Gastroesophageal sphincter (tissue), 4 donors: Measurements from ENCODE around the gene MYOZ3. TPM values are rescaled to one million over a fixed set of nuclear protein-coding genes. Genes with fewer than 3 reads are reported as not detected.

Experiments
- ATAC-seq: fragments of 150-250 bp; one replicate; pipeline ENCODE4 v1.9.1; 2016; ENCODE audit warnings: mild to moderate bottlenecking, moderate library complexity
- H3K27ac ChIP-seq, 4 donors: fragments of 200-600 bp; sonication (generic) in 3 of 4; 1 replicate in 3 of 4; 2 replicates in 1 of 4; pipeline ENCODE4 v1.5.1; 2016 to 2019
- H3K27me3 ChIP-seq: fragments of 200-600 bp; sonication (generic); one replicate; pipeline ENCODE4 v1.5.1; 2019
- H3K36me3 ChIP-seq, 2 donors: fragments of 200-600 bp; sonication (generic); one replicate each; pipeline ENCODE4 v1.5.1; 2019; ENCODE audit warnings: control low read depth in 1 of 2
- H3K4me1 ChIP-seq, 3 donors: fragments of 200-600 bp; sonication (generic); 1 replicate in 2 of 3; 2 replicates in 1 of 3; pipeline ENCODE4 v1.5.1; 2016 to 2019; ENCODE audit warnings: control low read depth in 2 of 3
- H3K4me3 ChIP-seq, 2 donors: fragments of 200-600 bp; sonication (generic); one replicate each; pipeline ENCODE4 v1.5.1; 2019; ENCODE audit warnings: mild to moderate bottlenecking in 1 of 2, moderate library complexity in 1 of 2
- H3K9me3 ChIP-seq, 3 donors: fragments of 200-600 bp; sonication (generic); one replicate each; pipeline ENCODE4 v1.5.1; 2017 to 2019; ENCODE audit warnings: control low read depth in 2 of 3
- CTCF ChIP-seq, 4 experiments: fragments of 200-600 bp in 2 of 4; fragments of 450-650 bp in 2 of 4; sonication (generic) in 1 of 4; IDR thresholded peaks; one replicate each; pipeline ENCODE4 v1.5.1; 2017 to 2019; ENCODE audit warnings: antibody characterized with exemption in 4 of 4, mild to moderate bottlenecking in 2 of 4, moderate library complexity in 2 of 4
- EP300 ChIP-seq: sonication (generic); formaldehyde crosslinking; IDR thresholded peaks from one replicate; pipeline ENCODE4 v1.6.1; 2017; ENCODE audit warnings: antibody characterized with exemption, mild to moderate bottlenecking
- POLR2A ChIP-seq, 2 donors: fragments of 450-650 bp; IDR thresholded peaks; one replicate each; pipeline ENCODE4 v1.6.1; 2017; ENCODE audit warnings: antibody characterized with exemption in 2 of 2, mild to moderate bottlenecking in 2 of 2, moderate library complexity in 1 of 2
- POLR2AphosphoS5 ChIP-seq: sonication (generic); formaldehyde crosslinking; IDR thresholded peaks from one replicate; pipeline ENCODE4 v1.6.1; 2017; ENCODE audit warnings: antibody characterized with exemption
- WGBS, 2 donors: methylation state at CpG; one replicate each; pipeline ENCODE4 v1.1.5; 2018; ENCODE audit warnings: low coverage in 1 of 2; 5-methylcytosine and 5-hydroxymethylcytosine counted together
- total RNA-seq, 4 donors: library from RNA; depleted of rRNA; stranded (reverse); fragments of >200 nt; gene quantifications; one replicate each; pipeline ENCODE4 v1.1.0, GENCODE V29; 2016

The MYOZ3 gene
- total RNA-seq, 4 donors from 2014 or later: 0.13 to 0.62 (median 0.22) TPM; not detected in 1

DNA sequence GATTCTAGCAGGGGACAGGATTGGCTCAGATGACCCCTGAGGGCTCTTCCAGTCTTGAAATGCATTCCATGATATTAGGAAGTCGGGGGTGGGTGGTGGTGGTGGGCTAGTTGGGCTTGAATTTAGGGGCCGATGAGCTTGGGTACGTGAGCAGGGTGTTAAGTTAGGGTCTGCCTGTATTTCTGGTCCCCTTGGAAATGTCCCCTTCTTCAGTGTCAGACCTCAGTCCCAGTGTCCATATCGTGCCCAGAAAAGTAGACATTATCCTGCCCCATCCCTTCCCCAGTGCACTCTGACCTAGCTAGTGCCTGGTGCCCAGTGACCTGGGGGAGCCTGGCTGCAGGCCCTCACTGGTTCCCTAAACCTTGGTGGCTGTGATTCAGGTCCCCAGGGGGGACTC is 2.9 kb upstream of the MYOZ3 start:
- peaks cover 0 to 71% (median 23%) of the 10 kb centered on the region in 3 donors for H3K4me1 ChIP-seq
- H3K27ac ChIP-seq: peak overlapping the region in 3 of 4 donors; percentile 76 to 77 (median 77)
- H3K9me3 ChIP-seq: no peaks in the 10 kb centered on the region
- peaks cover 0 to under 1% of the 10 kb centered on the region in 2 donors for H3K36me3 ChIP-seq
- TF ChIP-seq CTCF (IDR thresholded peaks at IDR 0.05) (no peak), POLR2A (IDR thresholded peaks at IDR 0.05) (no peak), EP300 (no peak), POLR2AphosphoS5 (no peak)
- no peak for ATAC-seq
- no peaks in the 10 kb centered on the region for H3K27me3 ChIP-seq
- 100% methylated on average over 1 to 2 of the region's 4 CpGs for WGBS, 2 donors
- no peak overlapping the region for H3K4me3 ChIP-seq

DNA sequence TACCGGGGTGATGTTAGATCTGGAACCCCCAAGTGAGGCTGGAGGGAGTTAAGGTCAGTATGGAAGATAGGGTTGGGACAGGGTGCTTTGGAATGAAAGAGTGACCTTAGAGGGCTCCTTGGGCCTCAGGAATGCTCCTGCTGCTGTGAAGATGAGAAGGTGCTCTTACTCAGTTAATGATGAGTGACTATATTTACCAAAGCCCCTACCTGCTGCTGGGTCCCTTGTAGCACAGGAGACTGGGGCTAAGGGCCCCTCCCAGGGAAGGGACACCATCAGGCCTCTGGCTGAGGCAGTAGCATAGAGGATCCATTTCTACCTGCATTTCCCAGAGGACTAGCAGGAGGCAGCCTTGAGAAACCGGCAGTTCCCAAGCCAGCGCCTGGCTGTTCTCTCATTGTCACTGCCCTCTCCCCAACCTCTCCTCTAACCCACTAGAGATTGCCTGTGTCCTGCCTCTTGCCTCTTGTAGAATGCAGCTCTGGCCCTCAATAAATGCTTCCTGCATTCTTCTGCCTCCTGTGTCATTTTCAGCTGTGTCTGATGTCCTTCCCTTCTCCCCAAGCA is 2.3 kb upstream of the MYOZ3 start:
- Histone ChIP-seq H3K36me3 (no peaks in the 10 kb centered on the region), H3K9me3 (no peaks in the 10 kb centered on the region), H3K27me3 (no peaks in the 10 kb centered on the region), H3K27ac (peak overlapping the region in 2 of 4 donors; percentile 76 to 77), H3K4me1 (peaks cover 0 to 64% (median 23%) of the 10 kb centered on the region in 3 donors), H3K4me3 (no peak overlapping the region)
- no peak for TF ChIP-seq EP300
- TF ChIP-seq POLR2A (IDR thresholded peaks at IDR 0.05): no peak
- TF ChIP-seq CTCF (IDR thresholded peaks at IDR 0.05): no peak
- no peak for TF ChIP-seq POLR2AphosphoS5
- no peak for ATAC-seq
- WGBS, 2 donors: 46 to 90% methylated on average over 3 of the region's 3 CpGs

GRCh38 chr5:150659360-150660107 is 1.5 kb upstream of the MYOZ3 start:
- H3K4me1 ChIP-seq: peaks cover 0 to 62% (median 23%) of the 10 kb centered on the region in 3 donors
- no peaks in the 10 kb centered on the region for H3K36me3 ChIP-seq
- H3K27ac ChIP-seq: peak overlapping the region in 2 of 4 donors; percentile 41 to 58
- H3K4me3 ChIP-seq: no peak overlapping the region
- WGBS, 2 donors: 79% methylated on average over 3 of the region's 11 CpGs; no CpG with 5 or more reads in 1 of the 2 donors
- TF ChIP-seq POLR2AphosphoS5: no peak
- no peak for TF ChIP-seq CTCF (IDR thresholded peaks at IDR 0.05)
- no peak for TF ChIP-seq POLR2A (IDR thresholded peaks at IDR 0.05)
- TF ChIP-seq EP300: no peak
- H3K27me3 ChIP-seq: no peaks in the 10 kb centered on the region
- no peaks in the 10 kb centered on the region for H3K9me3 ChIP-seq
- no peak for ATAC-seq

DNA sequence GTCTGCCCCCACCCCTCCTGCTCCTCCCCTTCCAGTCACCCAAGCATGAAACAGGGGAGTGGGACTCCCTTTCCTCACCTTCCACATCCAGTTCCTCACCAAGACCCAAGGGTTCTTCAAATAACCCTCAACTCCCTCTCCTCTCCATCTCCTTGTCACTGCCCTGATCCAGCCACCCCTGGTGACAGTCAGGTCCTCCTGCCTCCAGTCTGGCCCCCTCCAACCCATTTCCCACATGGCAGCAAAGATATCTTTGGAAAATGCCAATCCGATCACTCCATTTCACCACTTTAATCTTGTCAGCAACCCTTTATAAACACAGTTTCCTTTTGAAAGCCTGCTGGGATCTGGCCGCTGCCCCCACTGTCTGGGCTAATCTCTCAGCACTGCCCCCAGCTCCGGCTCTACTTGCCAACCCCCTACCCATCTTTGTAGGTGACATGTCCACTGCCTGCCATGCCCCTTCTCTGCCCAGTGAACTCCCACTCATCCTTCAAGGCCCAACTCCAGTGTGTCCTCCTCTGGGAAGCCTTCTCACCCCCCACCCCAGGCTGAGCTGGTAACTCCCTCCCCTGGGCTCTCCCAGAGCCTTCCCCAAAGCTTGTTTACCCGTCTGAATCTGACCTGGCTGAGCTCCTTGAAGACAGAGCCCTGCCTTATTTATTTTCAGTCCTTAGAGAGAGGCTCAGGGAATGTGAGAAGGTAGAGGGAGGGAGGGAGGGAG is 781 bp upstream of the MYOZ3 start:
- no peaks in the 10 kb centered on the region for H3K36me3 ChIP-seq
- H3K4me1 ChIP-seq: peaks cover 0 to 60% (median 23%) of the 10 kb centered on the region in 3 donors
- 63 to 66% methylated on average over 1 to 3 of the region's 4 CpGs for WGBS, 2 donors
- H3K27me3 ChIP-seq: no peaks in the 10 kb centered on the region
- H3K27ac ChIP-seq: peak overlapping the region in 3 of 4 donors; percentile 33 to 58 (median 57)
- no peak for TF ChIP-seq EP300
- ATAC-seq: no peak
- no peak overlapping the region for H3K4me3 ChIP-seq
- no peaks in the 10 kb centered on the region for H3K9me3 ChIP-seq

DNA sequence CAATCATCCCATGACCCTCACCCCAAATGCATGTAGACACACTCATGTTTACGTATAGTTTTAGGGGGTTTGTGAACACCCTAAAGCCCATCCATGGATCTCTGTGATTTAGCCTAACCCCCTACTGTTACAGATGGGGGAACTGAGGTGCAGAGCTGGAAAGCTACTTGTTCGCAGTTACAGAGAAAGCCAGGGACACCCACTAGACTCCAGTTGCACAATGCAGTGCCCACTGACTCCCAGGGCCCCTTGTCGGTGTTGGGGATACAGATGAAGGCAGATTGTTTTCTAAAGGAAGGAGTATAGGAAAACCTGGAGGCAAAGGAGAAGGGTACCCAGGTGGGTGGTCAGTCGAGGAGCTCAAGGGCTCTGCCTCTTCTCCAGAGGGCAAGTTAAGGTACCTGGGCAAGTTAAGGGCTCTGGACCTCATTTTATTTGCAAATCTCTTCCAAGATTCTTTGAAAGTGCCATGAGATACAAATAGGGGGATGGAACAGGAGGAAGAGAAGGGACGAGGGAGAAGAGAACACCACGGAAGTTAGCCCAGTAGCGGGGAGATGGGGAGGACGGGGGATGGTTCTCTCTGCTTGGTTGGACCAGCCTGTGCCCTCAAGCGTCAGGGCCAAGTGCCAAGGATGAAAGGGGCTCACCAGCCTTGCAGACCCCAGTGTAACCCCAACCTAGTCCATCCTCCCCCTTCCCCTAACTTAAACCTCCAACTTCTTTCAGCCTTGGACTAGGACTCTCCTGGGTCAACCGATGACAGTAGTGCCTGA is 958 bp downstream of the MYOZ3 start:
- Histone ChIP-seq H3K36me3 (no peaks in the 10 kb centered on the region), H3K9me3 (no peaks in the 10 kb centered on the region), H3K27ac (no peak overlapping the region), H3K27me3 (no peaks in the 10 kb centered on the region), H3K4me3 (no peak overlapping the region), H3K4me1 (peaks cover 0 to 43% (median 15%) of the 10 kb centered on the region in 3 donors)
- ATAC-seq: no peak
- TF ChIP-seq EP300 (no peak), POLR2AphosphoS5 (no peak), POLR2A (IDR thresholded peaks at IDR 0.05) (no peak), CTCF (IDR thresholded peaks at IDR 0.05) (no peak)
- 84 to 85% methylated on average over 4 to 7 of the region's 10 CpGs for WGBS, 2 donors
